ENCODE results near the gene UAP1L1. TPM values are rescaled to one million over a fixed set of nuclear protein-coding genes. Genes with fewer than 3 reads are reported as not detected.

UAP1L1 gene
- total RNA-seq, 4 donors from 2014 or later = 9.3 to 15.7 (median 12.4) TPM

DNA sequence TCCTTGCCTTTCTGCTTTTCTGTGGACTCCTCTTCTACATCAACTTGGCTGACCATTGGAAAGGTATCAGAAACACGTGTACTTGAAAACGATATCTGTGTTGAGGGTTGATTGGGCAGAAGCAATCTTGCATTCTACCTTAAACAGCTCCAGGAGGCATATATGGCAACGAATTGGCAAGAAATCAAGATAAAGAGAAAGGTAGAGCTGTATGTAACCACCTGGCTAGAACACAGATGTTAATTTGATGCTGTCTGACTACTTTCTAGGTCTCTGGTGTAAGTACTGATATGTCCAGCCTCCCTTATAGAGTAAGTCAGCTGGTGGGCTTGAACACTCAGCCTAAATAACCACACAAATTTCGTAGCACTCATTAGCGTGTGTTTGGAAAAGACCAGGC, 10.8 kb downstream of the UAP1L1 start:
- no peak for TF ChIP-seq CTCF (IDR thresholded peaks at IDR 0.05)
- TF ChIP-seq POLR2A (IDR thresholded peaks at IDR 0.05) = no peak
- H3K4me1 ChIP-seq = peaks cover 15 to 23% of the 10 kb centered on the region in 2 donors

DNA sequence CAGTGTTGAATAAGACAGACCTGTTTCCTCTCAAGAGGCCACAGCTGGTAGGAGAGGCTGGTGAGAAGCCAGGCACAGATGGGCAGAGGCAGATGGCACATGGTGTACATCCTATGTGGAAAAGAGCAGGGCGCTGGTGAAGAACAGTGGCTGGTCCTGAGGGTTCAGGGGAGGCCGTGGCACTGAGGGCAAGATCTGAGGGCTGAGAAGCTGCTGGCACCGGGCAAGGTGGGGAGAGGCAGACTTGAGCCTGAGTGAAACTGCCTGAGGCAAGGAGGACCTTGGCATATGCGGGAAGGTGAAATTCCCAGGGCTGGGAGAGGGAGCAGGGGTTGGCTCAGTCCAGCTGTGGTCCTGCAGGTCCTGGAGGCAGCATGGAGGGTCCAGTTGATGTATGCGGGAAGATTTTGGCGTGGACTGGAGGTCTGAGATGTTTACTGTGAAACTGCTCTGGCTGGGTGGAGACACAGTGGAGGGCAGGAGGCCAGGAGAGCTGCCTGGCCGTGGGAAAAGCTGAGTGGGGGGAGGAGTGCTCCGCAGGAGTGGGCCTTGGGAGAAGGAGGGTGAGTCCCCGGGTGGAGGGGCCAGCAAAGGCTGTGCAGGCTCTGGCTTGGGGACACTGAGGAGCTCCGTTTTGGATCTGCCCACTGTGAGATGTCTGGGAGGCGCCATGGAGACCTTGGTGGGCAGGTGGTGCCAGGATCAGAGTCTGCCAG, 12.1 kb downstream of the UAP1L1 start:
- Histone ChIP-seq H3K9me3 (no peaks in the 10 kb centered on the region), H3K27me3 (no peaks in the 10 kb centered on the region), H3K27ac (no peak overlapping the region), H3K4me3 (replicated peaks in 1 of 3) (no peak overlapping the region), H3K4me1 (peaks cover 15 to 19% of the 10 kb centered on the region in 2 donors), H3K36me3 (peaks cover 0 to 3% of the 10 kb centered on the region in 2 donors)
- 83 to 91% methylated on average over 11 of the region's 11 CpGs for WGBS, 2 donors
- no peak for DNase-seq
- no peak for TF ChIP-seq POLR2A (IDR thresholded peaks at IDR 0.05)
- no peak for TF ChIP-seq CTCF (IDR thresholded peaks at IDR 0.05)
- intact Hi-C loops (cut with DNase I) = no loop called here

More for the DNA sequence above, 10.8 kb downstream of the UAP1L1 start:
- Histone ChIP-seq H3K27me3 (no peaks in the 10 kb centered on the region), H3K4me3 (replicated peaks in 1 of 3) (no peak overlapping the region), H3K27ac (no peak overlapping the region), H3K36me3 (peaks cover 0 to 3% of the 10 kb centered on the region in 2 donors), H3K9me3 (no peaks in the 10 kb centered on the region)
- intact Hi-C loops (cut with DNase I) = no loop called here
- WGBS, 2 donors = 87 to 89% methylated on average over 5 of the region's 5 CpGs
- no peak for DNase-seq

- Histone ChIP-seq H3K36me3 (peaks cover 18 to 21% of the 10 kb centered on the region in 2 donors), H3K4me3 (replicated peaks in 1 of 3) (no peak overlapping the region), H3K27ac (no peak overlapping the region), H3K27me3 (no peaks in the 10 kb centered on the region), H3K9me3 (no peaks in the 10 kb centered on the region), H3K4me1 (no peaks in the 10 kb centered on the region)
- 81 to 86% methylated on average over 29 to 30 of the region's 30 CpGs for WGBS, 2 donors
- DNase-seq = no peak
- intact Hi-C loops (cut with DNase I) = no loop called here
- TF ChIP-seq CTCF (IDR thresholded peaks at IDR 0.05) (no peak), POLR2A (IDR thresholded peaks at IDR 0.05) (no peak)
These were observed 18.6 kb downstream of the UAP1L1 start for GRCh38 chr9:137095664-137096517.

GRCh38 chr9:137096785-137097546, 19.6 kb downstream of the UAP1L1 start:
- Histone ChIP-seq H3K27me3 (no peaks in the 10 kb centered on the region), H3K27ac (no peak overlapping the region), H3K4me1 (no peaks in the 10 kb centered on the region), H3K4me3 (replicated peaks in 1 of 3) (no peak overlapping the region), H3K9me3 (no peaks in the 10 kb centered on the region), H3K36me3 (peaks cover 25 to 31% of the 10 kb centered on the region in 2 donors)
- WGBS, 2 donors = 91 to 95% methylated on average over 31 of the region's 31 CpGs
- intact Hi-C loops (cut with DNase I) = no loop called here
- TF ChIP-seq CTCF (IDR thresholded peaks at IDR 0.05) (no peak), POLR2A (IDR thresholded peaks at IDR 0.05) (no peak)
- no peak for DNase-seq
